Activated CD4-positive, CD25-positive, alpha-beta regulatory T cell treated with anti-CD3 and anti-CD28 coated beads, Interleukin-2, amount 50 U/mL, for 72 hours (primary cell): ENCODE results near the gene PREP.
"Not testable (repeated sequence)": the region's sequence is repeated elsewhere in the genome, so short reads cannot be mapped to it uniquely, and the experiment has no call there.

Experiments
- DNase-seq: peaks from one replicate; pipeline ENCODE4 v3.0.0; 2021

The PREP gene

DNA sequence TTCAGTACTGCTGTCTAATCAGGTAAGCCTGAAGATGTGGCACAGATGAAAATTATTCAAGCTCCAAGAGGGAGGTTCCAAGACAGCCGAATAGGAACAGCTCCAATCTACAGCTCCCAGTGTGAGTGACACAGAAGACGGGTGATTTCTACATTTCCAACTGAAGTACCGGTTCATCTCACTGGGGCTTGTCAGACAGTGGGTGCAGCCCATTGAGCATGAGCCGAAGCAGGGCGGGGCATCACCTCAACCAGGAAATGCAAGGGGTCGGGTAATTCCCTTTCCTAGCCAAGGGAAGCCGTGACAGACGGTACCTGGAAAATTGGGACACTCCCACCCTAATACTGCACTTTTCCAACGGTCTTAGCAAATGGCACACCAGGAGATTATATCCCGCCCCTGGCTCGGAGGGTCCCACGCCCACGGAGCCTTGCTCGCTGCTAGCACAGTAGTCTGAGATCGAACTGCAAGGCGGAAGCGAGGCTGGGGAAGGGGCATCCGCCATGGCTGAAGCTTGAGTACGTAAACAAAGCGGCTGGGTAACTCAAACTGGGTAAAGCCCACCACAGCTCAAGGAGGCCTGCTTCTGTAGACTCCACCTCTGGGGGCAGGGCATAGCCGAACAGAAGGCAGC is 64.4 kb downstream of the PREP start:
- not testable (repeated sequence) for DNase-seq

DNA sequence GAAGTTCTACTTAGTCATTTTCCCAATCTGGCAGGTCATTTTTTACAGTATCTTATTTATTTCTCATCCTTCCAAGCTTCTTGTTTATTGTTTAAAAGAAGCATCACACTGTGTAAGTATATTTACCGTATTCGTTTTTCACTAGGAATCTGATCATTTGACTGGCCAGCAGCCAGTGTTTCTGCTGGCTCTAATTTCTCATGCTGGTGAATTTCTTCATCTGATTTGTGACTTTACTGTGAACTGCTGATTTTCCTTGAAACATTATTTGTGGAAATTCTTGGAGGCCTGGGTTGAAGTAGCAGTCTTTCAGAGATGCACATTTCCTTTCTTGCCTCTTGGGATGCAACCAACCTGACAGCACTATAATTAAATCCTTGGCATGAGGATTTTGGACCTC is 65.9 kb downstream of the PREP start:
- DNase-seq: no peak

DNA sequence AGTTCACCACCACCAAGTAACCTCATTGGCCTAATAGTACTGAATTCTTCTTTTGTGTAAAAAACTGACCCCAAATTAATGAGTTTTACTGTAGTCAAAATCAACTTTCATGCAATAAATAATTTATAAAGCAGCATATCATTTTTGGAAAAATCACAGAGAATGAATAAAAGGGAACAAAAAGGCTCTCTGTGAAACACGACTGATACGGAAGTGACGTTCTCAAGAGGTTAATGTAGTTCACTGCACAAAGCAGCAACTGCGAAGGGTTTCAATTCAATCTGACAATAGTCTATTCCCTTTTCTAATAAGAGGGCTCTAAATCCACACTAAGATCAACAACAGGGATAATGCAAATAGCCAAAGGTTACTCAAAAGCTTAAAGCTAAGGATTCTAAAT is 70.3 kb downstream of the PREP start:
- no peak for DNase-seq

DNA sequence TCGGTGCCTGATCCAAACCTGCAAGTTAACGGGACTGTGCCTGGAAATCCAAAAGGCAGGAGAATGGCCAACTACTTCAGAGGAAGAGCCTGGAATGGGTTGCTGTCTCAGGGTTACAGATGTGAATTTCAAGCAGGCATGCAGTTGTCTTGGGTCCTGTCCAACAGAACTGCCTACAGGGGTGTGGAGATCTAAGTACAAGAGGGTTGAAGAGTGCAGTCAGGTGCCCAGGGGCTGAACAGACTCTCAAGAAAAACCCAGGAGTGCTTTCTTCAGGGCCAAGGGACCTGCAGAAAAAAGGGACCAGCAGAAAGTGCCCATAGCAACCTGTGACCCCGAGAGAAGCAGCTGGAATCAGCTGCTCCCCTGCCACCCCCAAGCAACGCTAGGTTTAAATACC is 71.0 kb downstream of the PREP start:
- no peak for DNase-seq

DNA sequence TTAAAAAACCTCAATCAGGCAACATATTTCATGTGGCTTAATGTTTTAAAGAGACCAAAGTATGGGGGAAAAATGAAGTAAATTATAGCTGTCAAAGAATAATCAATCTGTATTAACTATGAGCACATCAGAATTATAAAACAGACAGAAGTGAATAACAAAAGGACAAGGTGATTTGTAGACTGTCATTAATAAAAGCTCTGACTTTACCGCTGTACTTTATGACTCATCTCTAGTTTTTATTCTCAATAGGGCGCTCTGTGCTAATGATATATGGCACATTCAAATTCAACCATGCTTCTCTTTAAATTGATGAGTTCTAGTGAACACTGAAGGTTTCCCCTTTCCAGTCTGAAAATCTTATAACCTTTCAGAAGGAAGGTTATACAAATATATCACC is 72.0 kb downstream of the PREP start:
- no peak for DNase-seq

DNA sequence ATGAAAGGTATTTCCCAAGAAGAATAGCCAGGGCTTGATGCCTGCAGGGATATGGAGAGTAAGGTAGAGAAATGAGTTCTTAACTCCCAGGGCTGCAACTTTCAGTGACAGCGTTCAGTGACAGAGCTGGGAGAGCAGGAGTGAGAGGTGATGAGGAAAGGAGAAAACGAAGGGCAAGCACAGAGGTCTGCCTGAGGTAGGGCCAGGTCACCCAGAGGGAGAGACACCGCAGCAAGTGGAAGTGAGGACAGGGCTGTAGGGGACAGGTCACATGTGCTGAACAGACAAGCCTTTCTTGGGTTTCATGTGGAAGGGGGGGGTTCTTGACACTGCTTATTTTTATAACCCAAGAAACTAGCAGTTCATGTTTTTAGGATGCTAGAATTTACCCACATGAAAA is 72.5 kb downstream of the PREP start:
- no peak for DNase-seq

DNA sequence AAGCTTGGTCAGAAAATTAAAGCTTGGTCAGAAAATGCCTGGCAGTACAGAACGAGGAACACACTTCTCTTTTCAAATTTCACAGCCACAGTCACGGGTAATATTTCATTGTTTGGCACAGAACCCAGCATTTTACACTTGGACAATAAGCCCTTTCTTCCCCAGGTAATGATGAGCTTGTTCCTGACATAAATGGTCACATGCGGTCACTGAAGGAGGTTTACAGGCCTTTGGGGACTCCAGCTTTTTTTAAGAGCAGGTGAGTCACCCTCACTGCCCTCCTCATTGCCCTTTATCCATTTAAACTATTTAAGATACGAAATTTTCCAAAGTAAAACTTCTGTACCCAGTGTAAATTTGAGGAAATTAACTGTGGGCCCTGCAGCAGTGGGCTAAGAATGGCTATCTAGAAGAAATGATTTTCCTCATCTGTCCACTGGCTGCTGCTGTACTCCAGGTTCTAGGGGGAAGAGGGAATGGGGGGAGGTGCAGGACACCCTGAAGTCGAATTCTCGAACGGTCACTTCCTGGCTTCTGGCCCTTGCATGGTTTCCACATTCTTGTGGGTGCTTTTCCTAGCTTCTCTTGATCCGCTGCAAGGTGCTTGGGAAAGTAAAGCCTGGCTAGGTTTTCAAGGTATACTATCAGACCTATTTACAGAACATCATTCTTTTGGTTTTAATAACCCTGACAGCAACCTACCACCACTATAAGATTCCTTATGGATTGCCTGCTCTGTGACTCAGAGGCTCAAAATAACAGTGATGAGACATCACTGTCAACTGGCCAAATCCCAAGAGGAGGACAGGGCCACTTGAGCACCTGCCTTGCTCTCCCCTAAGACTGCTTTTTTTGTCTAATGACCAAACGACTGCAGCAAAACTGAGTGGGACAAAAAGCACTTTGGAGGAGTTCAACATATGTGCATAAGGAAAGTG is 75.8 kb downstream of the PREP start:
- DNase-seq: no peak

DNA sequence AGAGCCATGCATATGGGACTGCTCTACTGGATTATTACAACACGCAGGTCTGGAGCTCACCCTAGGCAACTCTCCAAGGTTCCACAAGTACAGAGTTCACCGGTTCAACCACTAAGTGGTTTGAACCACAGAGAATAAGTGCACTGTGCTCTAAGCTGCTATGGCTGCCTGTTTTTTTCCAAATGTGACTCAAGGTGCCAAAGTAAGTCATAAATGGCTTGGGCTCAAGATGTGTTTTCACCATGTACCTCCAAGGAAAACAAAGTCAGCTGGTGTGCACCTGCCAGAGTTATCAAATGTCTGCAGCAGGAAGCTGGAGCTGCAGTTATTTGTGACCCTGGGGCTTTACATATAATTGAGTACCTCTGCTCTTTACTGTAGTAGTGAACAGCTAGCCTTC is 76.7 kb downstream of the PREP start:
- no peak for DNase-seq

DNA sequence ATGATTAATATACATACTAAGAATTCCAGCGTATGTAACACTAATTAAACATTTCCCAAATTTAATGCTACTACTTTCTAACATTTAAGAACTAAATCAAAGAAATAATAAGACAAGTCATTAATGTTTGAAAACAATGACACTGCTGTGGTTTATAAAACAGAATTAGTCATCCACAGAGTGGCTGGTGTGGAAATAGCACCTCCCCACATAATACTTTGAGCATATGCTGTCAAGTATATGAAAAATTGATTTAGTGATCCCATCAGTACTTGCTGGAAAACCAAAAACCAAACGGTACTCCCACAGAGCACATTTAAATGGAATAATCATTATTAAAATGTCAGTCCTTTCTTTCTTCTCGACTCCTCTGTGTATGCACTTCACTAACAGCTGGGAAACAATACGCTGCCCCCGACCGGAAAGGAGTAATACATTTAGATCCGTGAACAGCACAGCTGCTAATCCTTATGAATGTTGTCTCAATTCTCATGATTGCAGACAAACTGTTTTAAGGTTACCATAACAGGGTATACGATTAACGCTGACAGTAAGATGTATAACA is 78.4 kb downstream of the PREP start:
- no peak for DNase-seq

DNA sequence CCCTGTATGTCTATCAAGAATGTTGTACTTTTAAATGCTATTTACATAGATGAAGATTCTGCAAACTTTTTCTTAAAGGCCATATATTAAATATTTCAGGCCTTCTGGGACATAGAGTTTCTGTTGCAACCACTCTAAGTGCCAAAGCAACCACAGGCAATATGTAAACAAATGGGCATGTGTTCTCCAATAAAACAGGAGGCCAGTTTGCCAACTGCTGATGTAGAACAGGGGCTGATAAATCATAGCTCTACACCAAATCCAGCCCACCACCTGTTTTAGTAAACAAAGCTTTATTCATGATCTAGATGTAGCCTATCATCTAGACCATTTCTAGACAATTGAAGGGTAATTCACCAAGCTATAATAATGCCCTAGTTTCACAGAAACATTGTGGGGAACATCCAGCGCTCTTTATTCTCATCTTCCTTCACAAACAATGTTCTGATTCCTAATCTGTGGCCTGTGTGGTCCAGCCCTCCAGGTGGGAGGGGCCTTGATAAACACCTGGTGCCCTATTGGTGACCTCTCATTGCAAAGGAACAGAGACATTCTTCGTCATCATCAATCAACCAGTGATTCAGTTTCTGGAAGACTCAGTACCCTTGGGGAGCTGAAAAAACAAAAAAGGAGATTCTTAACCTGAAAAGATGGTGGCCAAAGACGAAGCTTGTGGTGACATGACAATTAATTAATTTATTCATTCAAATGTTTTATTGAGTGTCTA is 80.2 kb downstream of the PREP start:
- no peak for DNase-seq

DNA sequence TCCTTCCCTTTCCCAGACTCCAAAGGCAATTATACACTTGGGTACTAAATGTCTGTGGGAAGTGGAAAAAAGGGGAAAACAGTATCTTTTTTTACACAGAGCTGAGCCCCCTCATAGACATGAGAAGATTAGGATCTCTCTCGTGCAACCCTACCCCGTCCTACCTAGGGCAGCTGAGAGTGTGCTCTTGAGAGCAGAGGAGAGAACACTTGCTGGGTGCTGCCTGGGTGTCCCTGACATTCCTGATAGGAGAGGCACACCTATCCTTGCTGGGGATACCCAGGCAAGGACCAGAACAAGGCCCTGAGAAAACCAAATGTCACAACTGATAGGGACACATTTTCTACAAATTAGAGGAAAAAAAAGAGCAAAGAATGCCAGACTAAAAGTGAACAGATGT is 81.2 kb downstream of the PREP start:
- DNase-seq: no peak

DNA sequence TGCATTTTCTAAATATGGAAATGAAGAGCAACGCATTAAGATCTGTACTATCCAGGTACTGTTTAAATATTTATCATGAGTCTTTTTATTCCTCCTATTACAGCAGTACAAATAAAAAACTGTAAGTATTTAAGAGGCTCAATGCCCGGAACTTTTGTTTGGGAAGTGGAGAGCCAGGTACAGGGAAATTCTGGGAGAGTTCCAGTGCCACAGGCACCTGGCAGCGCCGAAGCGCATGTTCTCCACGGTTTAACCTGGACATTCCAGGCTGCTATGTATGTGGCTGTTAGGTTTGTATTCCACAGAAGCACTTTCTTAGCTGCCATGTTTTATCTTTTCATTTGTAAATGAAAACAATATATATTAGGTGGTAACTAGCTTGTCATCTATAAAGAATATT is 81.7 kb downstream of the PREP start:
- no peak for DNase-seq

DNA sequence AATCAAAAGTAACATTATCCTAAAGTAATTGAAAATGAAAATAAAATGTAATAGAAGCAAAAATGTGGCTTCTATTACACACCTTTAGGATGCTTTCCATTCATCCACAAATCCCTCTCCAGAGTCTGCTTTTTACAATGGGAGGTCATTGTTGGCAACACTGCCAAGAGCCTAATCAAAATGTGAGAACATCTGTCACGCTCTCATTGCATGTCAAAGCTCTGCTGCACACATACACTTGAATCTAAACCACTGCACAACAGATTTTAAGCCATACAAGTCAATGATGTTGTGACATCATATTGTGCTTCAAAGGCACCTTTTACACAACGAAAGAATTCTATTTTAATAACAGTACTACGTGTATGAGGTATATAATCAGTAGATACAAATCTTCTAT is 82.1 kb downstream of the PREP start:
- DNase-seq: no peak

DNA sequence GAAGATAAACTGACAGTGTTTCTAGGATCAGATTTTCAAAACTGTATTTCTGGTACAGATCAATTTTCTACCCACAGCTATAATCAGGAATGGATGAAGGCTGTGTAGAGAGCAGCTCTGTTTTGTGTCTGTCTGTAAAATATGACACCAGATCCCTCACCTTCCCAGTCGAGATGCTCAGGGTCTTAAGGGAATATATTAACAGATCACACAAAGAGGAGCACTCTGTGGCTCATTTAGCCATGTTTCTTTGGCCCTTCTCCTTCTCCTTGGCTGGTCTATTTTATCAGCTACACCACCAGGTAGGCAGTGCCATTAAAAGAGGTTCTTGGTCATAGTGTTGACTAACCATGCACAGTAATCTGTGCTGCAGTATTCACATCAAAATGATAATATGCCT is 82.6 kb downstream of the PREP start:
- no peak for DNase-seq

DNA sequence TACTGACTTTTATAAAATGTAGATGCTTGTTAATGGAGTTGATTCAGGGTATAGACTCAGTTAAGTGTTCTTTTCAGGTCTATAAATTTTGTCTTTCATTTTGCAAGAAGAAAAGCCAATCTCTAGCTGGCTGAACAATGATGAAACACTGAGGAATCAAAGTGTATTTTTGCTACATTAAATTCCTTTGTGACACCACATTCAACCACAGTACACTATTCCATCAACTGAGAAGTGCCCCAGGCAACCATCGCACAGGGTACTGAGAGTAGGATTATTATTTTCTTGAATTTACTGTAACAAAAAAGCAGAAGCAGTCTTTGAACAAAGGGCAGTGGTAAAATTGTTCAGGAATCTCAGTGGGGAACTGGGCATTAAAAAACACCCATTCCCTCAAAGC is 83.6 kb downstream of the PREP start:
- DNase-seq: no peak

DNA sequence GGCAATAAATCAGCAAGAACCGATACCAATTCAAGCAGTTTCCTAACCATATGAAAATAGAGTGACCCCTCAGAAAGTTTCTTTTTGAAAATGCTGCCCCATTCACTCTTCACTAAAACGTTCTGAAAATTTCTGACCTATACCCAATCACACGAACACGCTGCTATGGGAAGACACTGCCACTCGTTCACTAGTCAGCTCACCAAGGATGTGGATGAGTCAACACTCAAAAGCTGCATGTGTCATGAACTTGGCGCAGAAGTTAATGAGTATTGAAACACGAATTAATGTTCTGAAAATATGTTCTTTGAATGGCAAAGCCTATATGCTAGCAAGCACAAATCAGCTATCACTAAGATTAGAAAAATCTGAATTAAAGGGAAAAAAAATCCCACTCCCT is 84.2 kb downstream of the PREP start:
- DNase-seq: no peak

DNA sequence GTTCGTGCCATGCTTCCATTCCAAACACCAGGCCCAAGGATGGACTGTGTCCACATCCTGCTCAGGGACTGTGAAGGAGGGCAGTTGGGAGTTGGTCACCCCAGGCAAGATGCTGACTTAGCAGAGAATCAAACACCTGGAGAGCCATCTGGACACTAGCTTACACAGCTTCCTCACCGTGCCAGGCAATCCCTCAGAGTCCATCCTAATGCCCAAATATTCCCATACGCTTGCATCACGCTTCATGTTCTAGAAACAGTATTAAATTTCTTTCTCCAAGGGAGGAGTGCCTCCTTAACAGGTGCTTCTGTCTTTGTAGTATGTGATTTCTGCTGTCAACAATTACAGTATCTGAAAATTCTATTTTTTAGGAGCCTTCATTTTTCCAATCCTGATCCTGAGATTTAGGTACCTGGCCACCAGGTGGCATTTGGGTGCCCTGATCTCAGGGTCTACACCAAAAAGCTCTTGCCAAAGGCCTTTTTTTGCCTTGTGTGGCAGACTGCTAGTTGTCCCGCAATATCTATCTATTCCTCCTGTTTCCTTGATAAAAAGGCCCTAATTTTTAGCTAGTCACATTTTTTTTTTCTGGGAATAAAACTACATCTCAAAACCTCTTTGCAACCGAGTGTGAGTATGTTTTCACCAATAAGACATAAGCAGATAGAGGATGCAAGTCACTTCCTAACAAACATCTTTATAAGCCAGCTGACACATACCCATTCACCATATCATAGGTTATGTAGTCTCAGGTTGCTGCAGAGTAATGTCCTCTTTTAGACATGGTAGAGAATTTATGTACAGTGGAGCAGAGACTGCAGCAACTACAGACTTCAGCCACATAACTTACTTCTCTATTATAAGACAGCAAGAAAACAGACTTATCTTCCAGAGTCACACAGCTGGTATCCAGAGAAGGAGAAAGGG is 85.0 kb downstream of the PREP start:
- no peak for DNase-seq

DNA sequence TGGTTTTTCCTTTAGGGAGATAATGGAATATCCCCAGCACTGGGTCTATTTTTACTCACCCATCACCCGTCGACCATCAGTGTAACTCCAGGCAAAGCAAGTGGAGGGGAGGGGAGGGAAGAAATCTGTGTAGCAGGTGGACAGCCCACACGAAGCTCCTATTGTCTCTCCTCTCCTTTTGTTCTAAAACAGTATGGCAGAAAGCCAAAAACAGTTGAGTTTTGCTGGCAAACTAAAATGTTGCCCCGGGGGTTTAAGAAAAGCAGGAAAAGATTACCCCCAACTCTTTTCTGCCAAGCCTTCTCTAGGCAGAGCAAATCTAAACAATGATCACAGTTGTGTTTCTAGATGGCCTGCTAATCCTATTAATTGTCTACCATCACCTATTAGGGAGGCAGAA is 89.7 kb downstream of the PREP start:
- DNase-seq: no peak

DNA sequence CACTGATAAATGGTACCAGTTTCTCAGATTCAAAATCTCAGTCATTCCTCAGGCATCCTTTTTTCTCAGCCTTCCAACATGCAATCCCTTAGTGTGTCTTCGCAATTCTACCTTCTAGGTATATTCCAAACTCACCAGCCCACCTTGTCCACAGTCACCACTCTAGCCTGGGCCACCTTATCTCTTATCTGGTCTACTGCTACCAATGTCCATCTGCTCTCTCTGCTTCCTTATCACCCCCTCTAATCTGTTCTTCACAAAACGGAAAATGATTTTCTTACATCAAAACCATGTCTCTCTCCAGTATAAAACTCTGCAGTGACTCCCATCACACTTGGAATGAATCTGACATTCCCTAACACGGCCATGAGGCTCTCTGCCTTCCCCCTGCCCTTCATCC is 91.9 kb downstream of the PREP start:
- no peak for DNase-seq

DNA sequence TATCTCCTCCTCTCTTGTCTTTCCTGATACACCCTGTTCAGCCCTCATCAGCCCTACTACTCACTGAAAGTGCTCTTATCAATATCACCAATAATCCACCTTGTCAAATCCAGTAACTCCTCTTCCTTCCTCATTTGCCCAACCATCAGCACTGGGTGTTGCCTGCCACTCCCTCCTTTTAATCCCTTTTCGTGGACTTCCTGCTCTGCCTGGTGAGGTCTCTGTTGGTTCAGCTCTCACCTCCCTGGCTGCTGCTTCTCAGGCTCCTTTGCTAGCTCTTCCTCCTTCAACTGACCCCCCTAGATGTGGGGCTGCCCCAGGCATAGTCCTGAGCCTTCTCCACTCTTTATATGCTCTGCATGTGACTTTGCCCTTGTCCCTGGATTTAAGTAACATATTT is 92.5 kb downstream of the PREP start:
- DNase-seq: no peak

DNA sequence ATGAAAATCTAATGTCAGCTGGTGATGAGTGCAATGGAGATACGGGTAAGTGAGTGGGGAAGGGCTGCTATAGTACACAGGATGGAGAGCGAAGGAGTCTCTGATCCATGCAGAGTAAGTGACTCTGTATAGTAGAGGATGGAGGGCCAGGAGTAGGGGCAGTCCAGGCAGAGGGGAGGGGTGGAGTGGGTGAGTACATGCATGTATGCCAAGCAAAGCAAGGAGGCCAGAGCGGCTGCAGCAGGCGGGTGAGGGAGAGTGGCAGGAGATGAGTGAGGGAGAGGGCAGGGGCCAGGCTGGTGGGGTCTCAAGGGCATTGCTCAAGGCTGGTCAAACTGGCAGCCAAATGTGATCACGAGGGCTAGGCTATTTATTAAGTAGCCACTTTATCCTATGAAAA is 94.0 kb downstream of the PREP start:
- DNase-seq: no peak

DNA sequence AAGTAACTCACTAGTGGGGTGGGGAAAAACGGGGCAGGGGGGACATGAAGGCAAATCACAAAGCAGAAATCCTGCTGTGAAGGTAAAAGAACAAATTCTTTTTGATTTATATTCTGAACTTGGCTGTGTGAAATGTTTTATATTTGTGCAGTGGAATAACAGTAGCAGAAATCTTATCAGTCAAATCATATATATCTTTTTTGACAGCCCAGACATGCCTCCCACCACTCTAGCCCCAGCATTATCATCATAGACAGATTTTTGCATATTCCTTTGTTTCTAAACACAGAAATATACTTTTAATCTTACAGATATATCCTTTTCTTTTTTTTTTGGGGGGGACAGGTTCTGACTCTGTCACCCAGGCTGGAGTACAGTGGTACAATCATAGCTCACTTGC is 97.4 kb downstream of the PREP start:
- DNase-seq: no peak

DNA sequence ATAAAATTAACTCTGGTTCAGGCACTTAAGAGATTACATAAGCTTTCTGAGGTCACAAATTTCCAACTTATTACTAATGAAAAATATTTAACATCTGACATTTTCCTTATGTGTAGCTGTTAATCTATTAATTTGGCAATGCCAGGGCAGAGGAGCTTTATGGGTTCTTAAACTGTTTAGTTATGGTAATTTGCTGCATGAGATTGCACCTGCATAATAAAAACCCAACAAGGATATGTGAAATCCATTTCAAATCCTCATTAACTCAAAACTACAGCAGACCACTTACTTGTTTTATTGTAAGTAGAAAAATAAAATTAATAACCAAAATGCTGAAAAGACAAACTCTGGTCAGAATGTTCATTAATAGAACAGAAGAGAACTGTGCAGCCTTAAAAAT is 98.1 kb downstream of the PREP start:
- no peak for DNase-seq
